HEK293T (cell line): ENCODE measurements around the gene UVRAG.
"Not testable (repeated sequence)": the region's sequence is repeated elsewhere in the genome, so short reads cannot be mapped to it uniquely, and the experiment has no call there.

Source experiments
- ARNT ChIP-seq: fragments of 450-650 bp; IDR thresholded peaks from 2 replicates; pipeline ENCODE4 v1.6.1; 2017; ENCODE audit warnings: mild to moderate bottlenecking
- BHLHE40 ChIP-seq: fragments of 450-650 bp; IDR thresholded peaks from 2 replicates; pipeline ENCODE4 v1.6.1; 2016; ENCODE audit warnings: mild to moderate bottlenecking, moderate library complexity, borderline replicate concordance
- FOXA1 ChIP-seq: fragments of 450-650 bp; IDR thresholded peaks from 2 replicates; pipeline ENCODE4 v1.6.1; 2016; ENCODE audit warnings: mild to moderate bottlenecking
- FOXK2 ChIP-seq: fragments of 450-650 bp; IDR thresholded peaks from 2 replicates; pipeline ENCODE4 v1.6.1; 2016; ENCODE audit warnings: mild to moderate bottlenecking
- FOXM1 ChIP-seq: fragments of 450-650 bp; IDR thresholded peaks from 2 replicates; pipeline ENCODE4 v1.6.1; 2017; ENCODE audit warnings: mild to moderate bottlenecking, borderline replicate concordance
- HDGF ChIP-seq: fragments of 450-650 bp; IDR thresholded peaks from 2 replicates; pipeline ENCODE4 v1.6.1; 2017; ENCODE audit warnings: antibody characterized with exemption, borderline replicate concordance
- SP1 ChIP-seq: fragments of 450-650 bp; IDR thresholded peaks from 2 replicates; pipeline ENCODE4 v1.6.1; 2017
- SUZ12 ChIP-seq: fragments of 450-650 bp; IDR thresholded peaks from 2 replicates; pipeline ENCODE4 v1.6.1; 2016; ENCODE audit warnings: mild to moderate bottlenecking
- TARDBP ChIP-seq: fragments of 450-650 bp; IDR thresholded peaks from 2 replicates; pipeline ENCODE4 v1.6.1; 2016
- ZNF384 ChIP-seq: fragments of 450-650 bp; IDR thresholded peaks from 2 replicates; pipeline ENCODE4 v1.6.1; 2016

- TF ChIP-seq SP1, FOXM1, TARDBP, HDGF, SUZ12, FOXK2, BHLHE40, ARNT, FOXA1, ZNF384: not testable (repeated sequence)
These were observed 164.5 kb downstream of the UVRAG start for GRCh38 chr11:75979479-75980027.
